ENCODE measurements around the gene RRAGB. TPM values are rescaled to one million over a fixed set of nuclear protein-coding genes. Genes with fewer than 3 reads are reported as not detected.

Gene RRAGB
- total RNA-seq, 1 experiment from 2014 or later: 19.6 TPM

DNA sequence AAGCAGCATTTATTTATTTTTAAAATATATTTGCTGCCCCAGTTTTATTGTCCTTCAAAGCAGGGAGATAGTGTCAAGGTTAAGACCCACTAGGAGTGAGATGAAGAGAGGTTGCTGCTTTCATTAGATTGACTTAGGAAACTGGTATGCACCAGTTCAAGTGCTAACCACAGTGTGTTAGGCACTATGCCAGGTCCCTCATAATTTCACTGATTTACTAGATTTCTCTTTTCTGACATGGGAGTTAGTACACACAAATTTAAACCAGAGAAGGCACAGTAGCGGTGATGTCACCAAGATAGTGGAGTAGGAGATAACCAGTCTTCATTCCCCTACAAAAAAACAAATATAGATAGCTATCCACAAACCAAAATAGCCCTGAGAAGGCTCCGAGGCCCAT lies 14.3 kb downstream of the RRAGB start:
- Histone ChIP-seq H3K36me3 (ENCODE audit: control insufficient read depth, insufficient read depth, low read length) (peaks cover 4% of the 10 kb centered on the region; the same call in 1 of the 2 replicates), H3K27ac (ENCODE audit: low read length) (no peak overlapping the region), H3K4me1 (ENCODE audit: control insufficient read depth, insufficient read depth, low read length) (no peaks in the 10 kb centered on the region), H3K9me3 (ENCODE audit: control insufficient read depth, insufficient read depth, low read depth, low read length) (no peaks in the 10 kb centered on the region), H3K4me3 (ENCODE audit: low read depth in 2 of 2, low read length in 2 of 2) (no peak overlapping the region), H3K27me3 (ENCODE audit: control insufficient read depth, insufficient read depth, low read length) (no peaks in the 10 kb centered on the region)
- no TSS peak for BruUV-seq (replicated peaks)
- ChIA-PET CTCF (no interaction called here), POLR2A (no interaction called here)
- in situ Hi-C loops (cut with HindIII; ENCODE audit: low pct_unique_long_range_greater_than_20kb, low sequenced_read_pairs) (no loop called here), intact Hi-C loops (cut with micrococcal nuclease; ENCODE audit: unreplicated experiment) (no loop called here)
- ATAC-seq: no peak
- no peak for TF ChIP-seq SIN3A (IDR thresholded peaks at IDR 0.05; ENCODE audit: borderline replicate concordance, insufficient read depth, low read depth, low read length)
- TF ChIP-seq, protein P1, sequence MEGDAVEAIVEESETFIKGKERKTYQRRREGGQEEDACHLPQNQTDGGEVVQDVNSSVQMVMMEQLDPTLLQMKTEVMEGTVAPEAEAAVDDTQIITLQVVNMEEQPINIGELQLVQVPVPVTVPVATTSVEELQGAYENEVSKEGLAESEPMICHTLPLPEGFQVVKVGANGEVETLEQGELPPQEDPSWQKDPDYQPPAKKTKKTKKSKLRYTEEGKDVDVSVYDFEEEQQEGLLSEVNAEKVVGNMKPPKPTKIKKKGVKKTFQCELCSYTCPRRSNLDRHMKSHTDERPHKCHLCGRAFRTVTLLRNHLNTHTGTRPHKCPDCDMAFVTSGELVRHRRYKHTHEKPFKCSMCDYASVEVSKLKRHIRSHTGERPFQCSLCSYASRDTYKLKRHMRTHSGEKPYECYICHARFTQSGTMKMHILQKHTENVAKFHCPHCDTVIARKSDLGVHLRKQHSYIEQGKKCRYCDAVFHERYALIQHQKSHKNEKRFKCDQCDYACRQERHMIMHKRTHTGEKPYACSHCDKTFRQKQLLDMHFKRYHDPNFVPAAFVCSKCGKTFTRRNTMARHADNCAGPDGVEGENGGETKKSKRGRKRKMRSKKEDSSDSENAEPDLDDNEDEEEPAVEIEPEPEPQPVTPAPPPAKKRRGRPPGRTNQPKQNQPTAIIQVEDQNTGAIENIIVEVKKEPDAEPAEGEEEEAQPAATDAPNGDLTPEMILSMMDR (IDR thresholded peaks at IDR 0.05): no peak
- no peak for TF ChIP-seq POLR2AphosphoS5 (IDR thresholded peaks at IDR 0.05; ENCODE audit: low read depth, low read length)
- TF ChIP-seq, protein P2, sequence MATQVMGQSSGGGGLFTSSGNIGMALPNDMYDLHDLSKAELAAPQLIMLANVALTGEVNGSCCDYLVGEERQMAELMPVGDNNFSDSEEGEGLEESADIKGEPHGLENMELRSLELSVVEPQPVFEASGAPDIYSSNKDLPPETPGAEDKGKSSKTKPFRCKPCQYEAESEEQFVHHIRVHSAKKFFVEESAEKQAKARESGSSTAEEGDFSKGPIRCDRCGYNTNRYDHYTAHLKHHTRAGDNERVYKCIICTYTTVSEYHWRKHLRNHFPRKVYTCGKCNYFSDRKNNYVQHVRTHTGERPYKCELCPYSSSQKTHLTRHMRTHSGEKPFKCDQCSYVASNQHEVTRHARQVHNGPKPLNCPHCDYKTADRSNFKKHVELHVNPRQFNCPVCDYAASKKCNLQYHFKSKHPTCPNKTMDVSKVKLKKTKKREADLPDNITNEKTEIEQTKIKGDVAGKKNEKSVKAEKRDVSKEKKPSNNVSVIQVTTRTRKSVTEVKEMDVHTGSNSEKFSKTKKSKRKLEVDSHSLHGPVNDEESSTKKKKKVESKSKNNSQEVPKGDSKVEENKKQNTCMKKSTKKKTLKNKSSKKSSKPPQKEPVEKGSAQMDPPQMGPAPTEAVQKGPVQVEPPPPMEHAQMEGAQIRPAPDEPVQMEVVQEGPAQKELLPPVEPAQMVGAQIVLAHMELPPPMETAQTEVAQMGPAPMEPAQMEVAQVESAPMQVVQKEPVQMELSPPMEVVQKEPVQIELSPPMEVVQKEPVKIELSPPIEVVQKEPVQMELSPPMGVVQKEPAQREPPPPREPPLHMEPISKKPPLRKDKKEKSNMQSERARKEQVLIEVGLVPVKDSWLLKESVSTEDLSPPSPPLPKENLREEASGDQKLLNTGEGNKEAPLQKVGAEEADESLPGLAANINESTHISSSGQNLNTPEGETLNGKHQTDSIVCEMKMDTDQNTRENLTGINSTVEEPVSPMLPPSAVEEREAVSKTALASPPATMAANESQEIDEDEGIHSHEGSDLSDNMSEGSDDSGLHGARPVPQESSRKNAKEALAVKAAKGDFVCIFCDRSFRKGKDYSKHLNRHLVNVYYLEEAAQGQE (IDR thresholded peaks at IDR 0.05; ENCODE audit: insufficient read depth in 1 of 2, low read depth in 2 of 2, low read length in 1 of 2): no peak
- TF ChIP-seq TCF7L2 (IDR thresholded peaks at IDR 0.05; ENCODE audit: low read depth, low read length): no peak
- DNase-seq (ENCODE audit: low read depth, low spot score): no peak

DNA sequence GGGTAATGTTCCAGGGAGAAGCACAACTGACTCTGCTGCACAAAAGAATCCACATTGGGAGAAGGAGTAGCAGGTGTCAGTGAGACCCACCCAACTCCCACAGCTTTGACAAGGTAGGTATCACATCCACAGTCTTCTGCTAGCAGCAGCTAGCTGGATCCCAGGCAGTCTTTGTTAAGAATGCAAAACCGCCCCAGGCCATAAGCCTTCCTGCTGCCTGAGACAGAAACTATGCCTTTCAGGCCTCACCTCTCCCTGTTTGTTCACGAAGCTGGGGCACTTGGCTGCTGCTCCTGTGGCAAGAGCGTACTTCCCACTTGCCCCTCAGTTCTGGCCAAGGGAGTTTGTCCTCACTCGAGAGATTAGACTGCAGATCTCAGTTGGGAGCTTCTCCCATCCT lies 21.4 kb downstream of the RRAGB start:
- intact Hi-C loops (cut with micrococcal nuclease; ENCODE audit: unreplicated experiment): no loop called here
- CTCF ChIA-PET: no interaction called here
- POLR2A ChIA-PET: no interaction called here
- no TSS peak for BruUV-seq (replicated peaks)
- TF ChIP-seq, protein P2 (IDR thresholded peaks at IDR 0.05; ENCODE audit: insufficient read depth in 1 of 2, low read depth in 2 of 2, low read length in 1 of 2): no peak
- no peak for TF ChIP-seq TCF7L2 (IDR thresholded peaks at IDR 0.05; ENCODE audit: low read depth, low read length)
- TF ChIP-seq POLR2AphosphoS5 (IDR thresholded peaks at IDR 0.05; ENCODE audit: low read depth, low read length): no peak
- TF ChIP-seq, protein P1 (IDR thresholded peaks at IDR 0.05): no peak
- no peak for TF ChIP-seq SIN3A (IDR thresholded peaks at IDR 0.05; ENCODE audit: borderline replicate concordance, insufficient read depth, low read depth, low read length)
- no peaks in the 10 kb centered on the region; the same call in 1 of the 2 replicates for H3K36me3 ChIP-seq (ENCODE audit: control insufficient read depth, insufficient read depth, low read length)
- in situ Hi-C loops (cut with HindIII; ENCODE audit: low pct_unique_long_range_greater_than_20kb, low sequenced_read_pairs): no loop called here
- H3K9me3 ChIP-seq (ENCODE audit: control insufficient read depth, insufficient read depth, low read depth, low read length): no peaks in the 10 kb centered on the region
- no peaks in the 10 kb centered on the region for H3K27me3 ChIP-seq (ENCODE audit: control insufficient read depth, insufficient read depth, low read length)
- H3K27ac ChIP-seq (ENCODE audit: low read length): no peak overlapping the region
- no peak for DNase-seq (ENCODE audit: low read depth, low spot score)
- no peaks in the 10 kb centered on the region for H3K4me1 ChIP-seq (ENCODE audit: control insufficient read depth, insufficient read depth, low read length)
- ATAC-seq: no peak
- no peak overlapping the region for H3K4me3 ChIP-seq (ENCODE audit: low read depth in 2 of 2, low read length in 2 of 2)
